ENCODE data around the gene MT1H.
A peak's percentile ranks its signal among the peaks of the same experiment; 100 is the strongest.

The MT1H gene

GRCh38 chr16:56649820-56650219 lies 19.8 kb upstream of the MT1H start:
- no peak overlapping the region for H3K4me3 ChIP-seq (ENCODE audit: low read depth, low read length)
- DNase-seq (ENCODE audit: low read depth, low spot score): no peak
- in situ Hi-C loops (cut with HindIII; ENCODE audit: low sequenced_read_pairs): no loop called here
- no peak for TF ChIP-seq CTCF (IDR thresholded peaks at IDR 0.05; ENCODE audit: low read depth, low read length)

- DNase-seq (ENCODE audit: low read depth, low spot score): no peak
- in situ Hi-C loops (cut with HindIII; ENCODE audit: low sequenced_read_pairs): no loop called here
- TF ChIP-seq CTCF (IDR thresholded peaks at IDR 0.05; ENCODE audit: low read depth, low read length): no peak
- no peak within 1 kb of the TSS for H3K4me3 ChIP-seq (ENCODE audit: low read depth, low read length)
Measured at GRCh38 chr16:56651586-56651985, 18.0 kb upstream of the MT1H start, which contains the start of gene MT1B. TSS of gene MT1B (plus strand) at chr16:56651886. CDS start at chr16:56651954, 68 bp downstream.

GRCh38 chr16:56652600-56652999 lies 17.0 kb upstream of the MT1H start:
- DNase-seq (ENCODE audit: low read depth, low spot score): no peak
- in situ Hi-C loops (cut with HindIII; ENCODE audit: low sequenced_read_pairs): no loop called here
- no peak overlapping the region for H3K4me3 ChIP-seq (ENCODE audit: low read depth, low read length)
- no peak for TF ChIP-seq CTCF (IDR thresholded peaks at IDR 0.05; ENCODE audit: low read depth, low read length)

GRCh38 chr16:56653218-56653617 lies 16.4 kb upstream of the MT1H start:
- H3K4me3 ChIP-seq (ENCODE audit: low read depth, low read length): no peak overlapping the region
- no peak for TF ChIP-seq CTCF (IDR thresholded peaks at IDR 0.05; ENCODE audit: low read depth, low read length)
- in situ Hi-C loops (cut with HindIII; ENCODE audit: low sequenced_read_pairs): no loop called here
- DNase-seq (ENCODE audit: low read depth, low spot score): no peak

- peak within 1 kb of the TSS; percentile 43 for H3K4me3 ChIP-seq (ENCODE audit: low read depth, low read length)
- TF ChIP-seq CTCF (IDR thresholded peaks at IDR 0.05; ENCODE audit: low read depth, low read length): no peak
- DNase-seq (ENCODE audit: low read depth, low spot score): no peak
- in situ Hi-C loops (cut with HindIII; ENCODE audit: low sequenced_read_pairs): no loop called here
Measured at GRCh38 chr16:56657555-56658326, 11.9 kb upstream of the MT1H start, which contains the start of gene MT1F. TSS of gene MT1F (plus strand) at chr16:56657959. CDS start at chr16:56658059, 100 bp downstream.

- H3K4me3 ChIP-seq (ENCODE audit: low read depth, low read length): peak overlapping the region; percentile 43
- in situ Hi-C loops (cut with HindIII; ENCODE audit: low sequenced_read_pairs): no loop called here
- TF ChIP-seq CTCF (IDR thresholded peaks at IDR 0.05; ENCODE audit: low read depth, low read length): no peak
- no peak for DNase-seq (ENCODE audit: low read depth, low spot score)
Measured at GRCh38 chr16:56658327-56658875, 11.2 kb upstream of the MT1H start.
